Daoy (cell line): ENCODE data around the gene COMT. TPM values are rescaled to one million over a fixed set of nuclear protein-coding genes. Genes with fewer than 3 reads are reported as not detected.

Experiments
- DNase-seq: peaks from one replicate; pipeline ENCODE4 v3.0.0-alpha.2; 2015; ENCODE audit warnings: low read depth
- total RNA-seq: library from RNA; depleted of rRNA; stranded (reverse); fragments of >200 nt; shearing (Covaris generic); gene quantifications from 2 replicates; pipeline ENCODE4 v1.2.3, GENCODE V29; 2014

Gene COMT
- total RNA-seq, 1 experiment from 2014 or later, result 128 TPM

DNA sequence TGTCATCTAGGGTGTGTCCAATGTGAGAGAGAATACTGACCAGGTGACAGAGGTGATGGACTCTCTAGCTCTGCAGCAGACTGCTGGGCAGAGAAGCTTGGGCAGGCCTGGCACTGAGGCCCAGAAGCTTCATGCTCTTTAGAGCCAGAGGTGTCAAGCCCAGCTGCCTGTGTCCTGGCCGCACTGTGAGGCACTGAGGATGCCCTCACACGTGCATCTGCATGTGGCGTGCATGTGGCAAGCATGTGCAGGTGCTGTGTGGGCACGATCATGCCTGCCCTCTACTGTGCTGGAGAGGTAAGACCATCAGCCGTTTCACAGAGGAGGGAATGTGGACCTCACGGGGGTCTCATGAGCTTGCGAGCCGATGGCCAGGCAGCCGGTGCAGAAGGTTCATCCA lies 15.9 kb downstream of the COMT start:
- no peak for DNase-seq

DNA sequence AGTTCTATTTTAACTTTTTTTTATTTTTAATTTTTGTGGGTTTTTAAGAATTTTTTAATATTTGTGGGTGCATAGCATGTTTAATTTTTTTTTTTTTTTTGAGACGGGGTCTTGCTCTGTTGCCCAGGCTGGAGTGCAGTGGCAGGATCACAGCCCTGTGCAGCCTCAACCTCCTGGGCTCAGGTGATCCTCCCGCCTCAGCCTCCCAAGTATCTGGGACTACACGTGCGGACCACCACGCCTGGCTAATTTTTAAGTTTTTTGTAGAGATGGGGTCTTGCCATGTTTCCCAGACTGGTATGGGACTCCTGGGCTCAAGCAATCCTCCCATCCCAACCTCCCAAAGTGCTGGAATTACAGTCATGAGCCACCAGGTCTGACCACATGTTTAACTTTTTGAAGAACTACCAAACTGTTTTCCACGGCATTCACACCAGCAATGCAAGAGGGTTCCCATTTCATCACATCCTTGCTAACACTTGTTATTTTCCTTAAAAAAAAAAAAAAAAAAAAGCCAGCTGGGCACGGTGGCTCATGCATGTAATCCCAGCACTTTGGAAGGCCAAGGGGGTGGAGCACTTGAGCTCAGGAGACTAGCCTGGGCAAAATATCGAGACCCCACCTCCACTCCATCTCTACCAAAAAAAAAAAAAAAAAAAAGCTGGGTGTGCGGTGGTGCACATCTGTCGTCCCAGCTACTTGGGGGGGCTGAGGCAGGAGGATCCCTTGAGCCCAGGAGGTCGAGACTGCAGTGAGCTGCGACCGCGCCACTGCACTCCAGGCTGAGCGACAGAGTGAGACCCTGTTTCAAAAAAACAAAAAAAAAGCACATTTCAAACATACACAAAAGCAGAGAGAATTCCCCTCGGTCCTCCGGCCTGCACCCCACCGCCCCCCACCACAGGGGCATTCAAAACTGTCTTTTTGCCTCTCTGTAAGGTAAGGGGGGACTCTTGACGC lies 16.8 kb downstream of the COMT start:
- no peak for DNase-seq

- peak; percentile 17 for DNase-seq
Measured at GRCh38 chr22:19959043-19959586, 17.5 kb downstream of the COMT start.

DNA sequence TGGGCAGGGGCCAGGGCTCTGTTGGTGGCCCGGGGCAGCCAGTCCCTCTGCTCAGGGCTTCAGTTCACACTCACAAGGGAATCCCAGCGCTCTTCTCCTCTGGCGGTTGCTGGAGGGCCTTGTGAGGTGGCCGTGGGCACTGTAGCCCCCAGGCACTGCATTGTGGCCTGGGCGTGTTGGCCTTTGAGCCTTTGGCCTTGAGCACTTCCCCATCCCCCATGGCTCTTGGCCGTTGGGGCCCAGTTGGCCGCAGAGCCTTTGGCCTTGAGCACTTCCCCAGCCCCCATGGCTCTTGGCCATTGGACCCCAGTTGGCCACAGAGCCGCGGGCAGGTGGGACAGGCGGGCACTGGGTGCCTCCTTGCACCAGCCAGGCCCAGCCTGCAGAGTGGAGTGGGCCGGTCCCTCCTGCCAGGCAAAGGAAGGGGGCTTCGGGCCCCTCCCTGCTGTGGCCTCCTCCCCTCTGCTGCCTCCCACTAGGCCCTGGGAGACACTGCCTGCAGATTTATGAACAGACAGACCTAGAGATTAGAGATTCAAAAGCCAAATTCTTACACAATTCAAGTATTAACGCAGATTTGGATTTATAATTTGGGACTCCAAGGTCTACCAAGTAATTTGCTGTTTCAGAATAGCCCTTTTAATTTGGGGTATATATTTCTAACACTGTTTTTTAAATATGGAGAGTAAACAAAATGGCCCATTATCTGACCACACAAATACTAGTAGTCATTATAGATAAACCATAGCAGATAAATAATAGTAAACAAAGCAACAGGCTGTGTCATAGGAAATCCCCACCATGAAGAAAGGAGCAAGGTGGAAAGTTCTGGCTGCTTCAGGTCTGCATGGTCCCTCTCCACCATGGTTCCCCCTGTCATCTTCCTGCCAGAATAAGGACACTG lies 18.3 kb downstream of the COMT start:
- no peak for DNase-seq

DNA sequence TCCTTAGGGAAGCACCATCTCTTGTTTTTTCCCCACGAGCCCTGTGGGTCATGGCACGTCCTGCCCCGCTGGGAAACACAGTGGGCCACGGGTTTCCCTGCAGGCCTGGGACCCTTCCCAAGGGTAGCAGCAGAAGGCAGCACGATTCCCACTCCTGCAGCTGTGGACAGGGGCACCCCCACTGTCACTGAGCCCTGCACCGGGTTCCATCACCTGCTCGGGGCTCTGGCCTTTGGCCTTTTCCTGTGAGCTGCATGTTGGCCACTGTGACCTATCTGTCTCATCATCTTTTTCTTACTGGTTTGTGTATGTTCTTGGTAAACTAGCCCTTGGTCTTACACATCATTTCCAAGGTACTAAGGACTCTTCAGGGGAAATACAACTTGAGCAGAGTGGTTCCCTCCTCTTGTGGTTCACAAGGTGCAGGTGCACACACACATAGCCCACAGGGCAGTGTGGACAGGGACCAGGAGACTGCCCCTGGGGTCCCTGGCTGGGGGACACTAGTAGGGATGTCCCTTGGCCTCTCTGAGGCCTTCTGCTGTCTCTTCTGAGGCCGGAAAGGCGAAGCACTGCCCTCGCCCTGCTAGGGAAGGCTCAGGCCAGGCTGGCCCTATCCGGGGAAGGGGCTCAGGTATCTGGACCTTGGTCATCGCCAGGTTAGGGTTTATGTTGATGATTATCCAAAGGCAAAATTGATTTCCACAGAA lies 19.1 kb downstream of the COMT start:
- DNase-seq, result no peak

- peak; percentile 2 for DNase-seq
Measured at GRCh38 chr22:19961201-19961580, 19.6 kb downstream of the COMT start.

- DNase-seq, result no peak
Measured at GRCh38 chr22:19961868-19962245, 20.3 kb downstream of the COMT start.

DNA sequence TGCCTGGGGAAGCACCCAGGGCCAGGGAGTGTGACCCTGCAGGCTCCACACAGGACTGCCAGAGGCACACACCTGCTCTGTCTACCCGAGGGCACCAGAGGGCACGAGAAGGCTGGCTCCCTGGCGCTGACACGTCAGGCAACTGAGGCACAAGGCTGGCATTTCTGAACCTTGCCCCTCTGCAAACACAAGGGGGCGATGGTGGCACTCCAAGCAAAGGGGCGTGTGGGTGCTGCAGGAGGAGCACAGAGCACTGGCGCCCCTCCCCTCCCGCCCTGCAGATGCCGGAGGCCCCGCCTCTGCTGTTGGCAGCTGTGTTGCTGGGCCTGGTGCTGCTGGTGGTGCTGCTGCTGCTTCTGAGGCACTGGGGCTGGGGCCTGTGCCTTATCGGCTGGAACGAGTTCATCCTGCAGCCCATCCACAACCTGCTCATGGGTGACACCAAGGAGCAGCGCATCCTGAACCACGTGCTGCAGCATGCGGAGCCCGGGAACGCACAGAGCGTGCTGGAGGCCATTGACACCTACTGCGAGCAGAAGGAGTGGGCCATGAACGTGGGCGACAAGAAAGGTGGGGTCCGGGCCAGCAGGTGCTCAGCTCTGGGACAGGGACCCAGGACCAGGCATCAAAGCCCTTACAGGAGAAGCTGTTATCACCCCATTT lies 20.8 kb downstream of the COMT start:
- DNase-seq, result peak; percentile 85

DNA sequence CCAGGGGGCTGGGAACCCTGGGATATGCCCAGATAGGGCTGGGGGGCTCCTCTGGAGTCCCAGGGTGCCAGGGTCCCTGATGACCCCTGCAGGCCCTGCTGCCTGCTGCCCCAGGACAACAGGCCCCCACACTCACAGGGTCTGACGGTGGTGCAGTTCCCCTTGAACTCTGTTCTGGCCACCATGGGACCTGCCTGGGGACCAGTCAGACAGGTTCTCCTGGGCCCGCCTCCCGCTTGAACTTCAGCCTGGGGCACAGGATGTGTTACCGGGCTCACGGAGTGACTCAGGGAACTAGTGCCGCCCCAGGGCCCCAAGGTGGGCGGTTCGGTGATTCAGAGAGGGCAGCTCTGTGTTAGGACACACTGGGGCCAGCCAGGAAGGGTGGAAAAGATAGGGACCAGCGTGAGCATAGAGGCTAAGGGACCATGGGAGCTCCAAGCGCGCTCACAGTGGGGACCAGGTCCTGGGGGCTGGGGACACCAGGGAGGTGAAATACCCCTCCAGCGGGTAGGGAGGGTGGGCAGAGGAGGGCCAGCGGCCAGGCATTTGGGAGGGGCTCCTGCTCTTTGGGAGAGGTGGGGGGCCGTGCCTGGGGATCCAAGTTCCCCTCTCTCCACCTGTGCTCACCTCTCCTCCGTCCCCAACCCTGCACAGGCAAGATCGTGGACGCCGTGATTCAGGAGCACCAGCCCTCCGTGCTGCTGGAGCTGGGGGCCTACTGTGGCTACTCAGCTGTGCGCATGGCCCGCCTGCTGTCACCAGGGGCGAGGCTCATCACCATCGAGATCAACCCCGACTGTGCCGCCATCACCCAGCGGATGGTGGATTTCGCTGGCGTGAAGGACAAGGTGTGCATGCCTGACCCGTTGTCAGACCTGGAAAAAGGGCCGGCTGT lies 21.6 kb downstream of the COMT start:
- peak; percentile 91 for DNase-seq

DNA sequence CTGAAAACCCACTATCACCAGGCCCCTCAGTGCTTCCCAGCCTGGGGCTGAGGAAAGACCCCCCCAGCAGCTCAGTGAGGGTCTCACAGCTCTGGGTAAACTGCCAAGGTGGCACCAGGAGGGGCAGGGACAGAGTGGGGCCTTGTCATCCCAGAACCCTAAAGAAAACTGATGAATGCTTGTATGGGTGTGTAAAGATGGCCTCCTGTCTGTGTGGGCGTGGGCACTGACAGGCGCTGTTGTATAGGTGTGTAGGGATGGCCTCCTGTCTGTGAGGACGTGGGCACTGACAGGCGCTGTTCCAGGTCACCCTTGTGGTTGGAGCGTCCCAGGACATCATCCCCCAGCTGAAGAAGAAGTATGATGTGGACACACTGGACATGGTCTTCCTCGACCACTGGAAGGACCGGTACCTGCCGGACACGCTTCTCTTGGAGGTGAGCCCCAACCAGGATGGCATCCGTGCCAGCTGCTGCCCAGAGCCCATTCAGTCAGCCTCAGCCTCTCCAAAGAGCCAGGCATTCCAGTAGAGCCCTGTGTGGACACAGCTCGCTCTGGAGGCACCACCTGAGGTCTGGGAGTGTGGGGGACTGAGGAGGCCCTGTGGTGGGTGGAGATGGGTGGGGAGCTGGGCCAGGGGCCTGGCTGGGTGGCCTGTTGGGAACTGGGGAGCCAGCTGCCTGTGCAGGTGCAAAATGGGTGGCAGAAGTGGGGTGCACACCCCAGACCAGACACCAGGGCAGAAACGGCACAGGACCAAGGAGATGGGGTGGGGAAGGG lies 22.5 kb downstream of the COMT start:
- no peak for DNase-seq

DNA sequence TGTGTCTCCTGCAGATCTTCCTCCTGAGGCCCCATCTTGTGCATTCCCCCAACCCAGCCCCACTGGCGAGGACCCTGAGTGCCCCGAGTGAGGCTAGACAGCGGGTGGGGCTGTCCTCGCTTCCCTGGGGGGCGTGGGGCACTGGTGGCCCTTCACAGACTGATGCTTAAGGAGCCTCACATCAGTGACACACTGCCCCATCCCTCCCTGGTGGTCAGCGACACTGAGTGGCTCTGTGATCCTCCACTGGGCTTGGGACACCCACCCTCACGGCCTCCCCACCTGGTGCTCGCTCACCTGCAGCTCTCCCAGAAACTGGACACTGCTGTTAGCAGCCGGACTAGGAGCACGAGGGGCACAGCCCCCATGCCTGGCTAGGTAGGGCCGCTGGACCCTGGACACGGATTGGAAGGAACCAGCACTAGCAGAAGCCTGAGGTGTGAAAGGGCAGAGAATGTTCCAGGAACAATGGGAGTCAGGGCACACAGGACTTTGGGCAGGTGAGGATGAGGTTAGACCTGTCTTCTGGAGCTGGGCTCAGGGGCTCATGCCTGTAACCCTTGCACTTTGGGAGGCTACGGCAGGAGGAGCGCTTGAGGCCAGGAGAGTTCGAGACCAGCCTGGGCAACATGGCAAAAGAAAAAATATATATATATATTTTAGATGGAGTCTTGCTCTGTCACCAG lies 23.3 kb downstream of the COMT start:
- DNase-seq, result no peak

- DNase-seq, result no peak
Measured at GRCh38 chr22:19965771-19966709, 24.5 kb downstream of the COMT start.

DNA sequence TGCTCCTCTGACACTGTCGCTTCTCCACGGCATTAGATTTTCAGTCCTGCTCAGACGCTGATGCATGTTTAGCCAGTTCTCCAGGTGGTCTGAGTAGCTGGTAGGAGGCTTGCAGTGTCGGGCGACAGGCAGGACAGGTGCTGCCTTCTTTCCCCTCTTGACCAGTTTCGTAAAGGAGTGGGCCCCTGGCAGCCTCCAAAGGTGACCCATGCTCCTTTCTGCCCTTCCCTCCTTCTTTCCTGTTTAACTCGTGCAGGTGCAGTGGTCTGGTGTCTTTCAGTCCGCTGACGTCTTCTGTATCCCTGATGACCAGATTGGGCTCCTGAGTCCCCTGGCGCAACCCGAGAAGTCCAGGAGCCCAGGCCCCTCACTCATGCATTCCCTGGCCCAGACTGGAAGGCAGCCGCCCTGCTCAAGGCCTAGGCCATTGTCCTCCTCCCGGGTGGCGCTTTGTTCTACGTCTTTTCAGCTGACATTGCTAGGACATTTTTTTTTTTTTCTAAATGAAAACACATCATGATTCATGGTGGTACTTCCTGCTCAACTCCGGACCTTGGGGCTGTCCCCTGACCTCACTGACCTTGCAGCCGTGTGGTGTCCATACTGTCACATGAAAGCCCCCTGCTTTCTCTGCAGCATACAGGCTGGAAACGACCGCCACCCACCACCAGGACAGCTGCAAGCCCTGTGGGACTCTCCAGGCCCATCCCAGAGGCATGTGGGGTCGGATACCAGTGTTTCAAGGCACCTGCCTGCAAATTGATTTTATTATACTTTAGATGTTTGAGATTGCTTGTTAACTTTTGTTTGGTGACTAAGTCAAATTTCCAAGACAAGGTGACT lies 25.6 kb downstream of the COMT start:
- no peak for DNase-seq

GRCh38 chr22:19967850-19968449 lies 26.4 kb downstream of the COMT start:
- DNase-seq, result no peak

DNA sequence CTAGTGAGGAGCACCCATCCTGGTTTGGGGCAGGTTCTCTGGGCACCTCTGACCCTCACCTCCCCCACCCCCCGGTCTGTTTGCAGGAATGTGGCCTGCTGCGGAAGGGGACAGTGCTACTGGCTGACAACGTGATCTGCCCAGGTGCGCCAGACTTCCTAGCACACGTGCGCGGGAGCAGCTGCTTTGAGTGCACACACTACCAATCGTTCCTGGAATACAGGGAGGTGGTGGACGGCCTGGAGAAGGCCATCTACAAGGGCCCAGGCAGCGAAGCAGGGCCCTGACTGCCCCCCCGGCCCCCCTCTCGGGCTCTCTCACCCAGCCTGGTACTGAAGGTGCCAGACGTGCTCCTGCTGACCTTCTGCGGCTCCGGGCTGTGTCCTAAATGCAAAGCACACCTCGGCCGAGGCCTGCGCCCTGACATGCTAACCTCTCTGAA lies 26.9 kb downstream of the COMT start:
- no peak for DNase-seq
